Esophagus squamous epithelium (tissue), 5 donors: Measurements from ENCODE around the gene CA6. TPM values are rescaled to one million over a fixed set of nuclear protein-coding genes. Genes with fewer than 3 reads are reported as not detected.
"Not testable (repeated sequence)": the region's sequence is repeated elsewhere in the genome, so short reads cannot be mapped to it uniquely, and the experiment has no call there.

Source experiments
- DNase-seq: peaks from one replicate; lab custom pipeline; 2025; lab: John Stamatoyannopoulos, UW
- H3K27ac ChIP-seq, 4 donors: fragments of 200-600 bp; sonication (generic); one replicate each; pipeline ENCODE4 v1.5.1; 2016 to 2019; ENCODE audit warnings: mild to moderate bottlenecking in 1 of 4
- H3K27me3 ChIP-seq, 4 donors: fragments of 200-600 bp; sonication (generic); 1 replicate in 3 of 4; 2 replicates in 1 of 4; pipeline versions ENCODE4 v1.5.1 to v1.6.0; 2017 to 2021; ENCODE audit warnings: antibody characterized with exemption in 1 of 4
- H3K36me3 ChIP-seq, 3 donors: fragments of 200-600 bp; sonication (generic); one replicate each; pipeline ENCODE4 v1.5.1; 2016 to 2019
- H3K4me1 ChIP-seq, 3 donors: fragments of 200-600 bp; sonication (generic); one replicate each; pipeline ENCODE4 v1.5.1; 2017 to 2019
- H3K4me3 ChIP-seq, 4 donors: fragments of 200-600 bp; sonication (generic); 1 replicate in 3 of 4; 2 replicates in 1 of 4; pipeline ENCODE4 v1.5.1; 2016 to 2019; ENCODE audit warnings: mild to moderate bottlenecking in 2 of 4, moderate library complexity in 1 of 4
- H3K9me3 ChIP-seq, 3 donors: fragments of 200-600 bp; sonication (generic); one replicate each; pipeline ENCODE4 v1.5.1; 2016 to 2019
- CTCF ChIP-seq, 6 experiments: fragments of 450-650 bp in 4 of 6; fragments of 200-600 bp in 2 of 6; sonication (generic) in 2 of 6; IDR thresholded peaks; one replicate each; pipeline ENCODE4 v1.5.1; 2016 to 2019; ENCODE audit warnings: antibody characterized with exemption in 6 of 6, mild to moderate bottlenecking in 4 of 6, moderate library complexity in 4 of 6
- POLR2A ChIP-seq, 4 donors: fragments of 450-650 bp; IDR thresholded peaks; one replicate each; pipeline ENCODE4 v1.6.1; 2017; ENCODE audit warnings: antibody characterized with exemption in 4 of 4, mild to moderate bottlenecking in 4 of 4, moderate library complexity in 3 of 4
- WGBS, 2 donors: methylation state at CpG; one replicate each; pipeline ENCODE4 v1.1.5; 2018; 5-methylcytosine and 5-hydroxymethylcytosine counted together
- intact Hi-C: fragments of 100-400 bp; cut with DNase I; formaldehyde crosslinking; loops from one replicate; pipeline ENCODE4 v1.15.0; 2022
- total RNA-seq, 4 donors: library from RNA; depleted of rRNA; stranded (reverse); fragments of >200 nt; gene quantifications; one replicate each; pipeline ENCODE4 v1.1.0, GENCODE V29; 2016
- donor health status: DM: yes; HTN: yes; CAD: no.

The CA6 gene
- not detected for total RNA-seq

GRCh38 chr1:8945568-8945967 is at the start of gene CA6:
TSS of gene CA6 (plus strand) at chr1:8945868. CDS start at chr1:8945887, 19 bp downstream.
- Histone ChIP-seq H3K9me3 (no peaks in the 10 kb centered on the region), H3K27me3 (no peaks in the 10 kb centered on the region), H3K27ac (no peak within 1 kb of the TSS), H3K4me1 (peaks cover 0 to 14% (median 4%) of the 10 kb centered on the region in 3 donors), H3K36me3 (no peaks in the 10 kb centered on the region), H3K4me3 (no peak within 1 kb of the TSS)
- 88 to 91% methylated on average over 2 to 6 of the region's 8 CpGs for WGBS, 2 donors
- TF ChIP-seq POLR2A (IDR thresholded peaks at IDR 0.05) (no peak), CTCF (IDR thresholded peaks at IDR 0.05) (no peak)
- no peak for DNase-seq
- intact Hi-C loops: loop anchor here (5.0 kb wide), 1 partner anchor 117 kb away; no protein-coding TSS in a partner anchor

GRCh38 chr1:8896775-8897174 is 48.9 kb upstream of the CA6 start:
- H3K27me3 ChIP-seq, H3K9me3 ChIP-seq, DNase-seq, intact Hi-C loops, H3K36me3 ChIP-seq, H3K4me3 ChIP-seq: not testable (repeated sequence)
- Histone ChIP-seq H3K4me1 (peaks cover 15 to 49% (median 23%) of the 10 kb centered on the region in 3 donors), H3K27ac (peak overlapping the region; percentile 39 to 58 (median 48))
- WGBS, 2 donors: 36 to 52% methylated on average over 3 of the region's 3 CpGs

GRCh38 chr1:8897505-8897904 is 48.2 kb upstream of the CA6 start:
- peak overlapping the region; percentile 49 to 58 (median 54) for H3K27ac ChIP-seq

GRCh38 chr1:8898418-8898817 is 47.2 kb upstream of the CA6 start:
- H3K27ac ChIP-seq: peak overlapping the region in 2 of 4 donors; percentile 52 to 58
- H3K4me3 ChIP-seq, H3K36me3 ChIP-seq, H3K27me3 ChIP-seq, DNase-seq, H3K9me3 ChIP-seq, intact Hi-C loops: not testable (repeated sequence)
- peaks cover 16 to 62% (median 24%) of the 10 kb centered on the region in 3 donors for H3K4me1 ChIP-seq
- WGBS, 2 donors: 90 to 97% methylated on average over 4 of the region's 5 CpGs

More at GRCh38 chr1:8897505-8897904, 48.2 kb upstream of the CA6 start:
- H3K9me3 ChIP-seq, H3K27me3 ChIP-seq, H3K4me3 ChIP-seq, H3K36me3 ChIP-seq, intact Hi-C loops, DNase-seq: not testable (repeated sequence)
- WGBS, 2 donors: 55 to 56% methylated on average over 4 of the region's 4 CpGs
- H3K4me1 ChIP-seq: peaks cover 15 to 53% (median 23%) of the 10 kb centered on the region in 3 donors

- Histone ChIP-seq H3K9me3 (no peaks in the 10 kb centered on the region), H3K27me3 (no peaks in the 10 kb centered on the region), H3K4me3 (no peak overlapping the region), H3K36me3 (no peaks in the 10 kb centered on the region), H3K27ac (peak overlapping the region in 3 of 4 donors; percentile 70 to 73 (median 71)), H3K4me1 (peaks cover 19 to 69% (median 30%) of the 10 kb centered on the region in 3 donors)
- intact Hi-C loops: no loop called here
- DNase-seq: no peak
- WGBS, 2 donors: 93 to 96% methylated on average over 6 to 7 of the region's 7 CpGs
- no peak for TF ChIP-seq POLR2A (IDR thresholded peaks at IDR 0.05)
- TF ChIP-seq CTCF (IDR thresholded peaks at IDR 0.05): no peak
Observed at GRCh38 chr1:8899046-8899445, 46.6 kb upstream of the CA6 start.

- not testable (repeated sequence) for H3K4me3 ChIP-seq
Observed at GRCh38 chr1:8900684-8901083, 45.0 kb upstream of the CA6 start.

GRCh38 chr1:8902765-8903164 is 42.9 kb upstream of the CA6 start:
- Histone ChIP-seq H3K4me3 (no peak overlapping the region), H3K36me3 (no peaks in the 10 kb centered on the region), H3K27ac (peak overlapping the region; percentile 16 to 77 (median 72)), H3K4me1 (peaks cover 20 to 79% (median 42%) of the 10 kb centered on the region in 3 donors), H3K9me3 (no peaks in the 10 kb centered on the region), H3K27me3 (no peaks in the 10 kb centered on the region)
- TF ChIP-seq CTCF (IDR thresholded peaks at IDR 0.05) (peak in 2 of 6 experiments; percentile 14 to 41), POLR2A (IDR thresholded peaks at IDR 0.05) (no peak)
- intact Hi-C loops: no loop called here
- DNase-seq: no peak
- 58 to 60% methylated on average over 5 of the region's 5 CpGs for WGBS, 2 donors

More at GRCh38 chr1:8900684-8901083, 45.0 kb upstream of the CA6 start:
- H3K9me3 ChIP-seq, H3K27me3 ChIP-seq, DNase-seq, H3K36me3 ChIP-seq, intact Hi-C loops: not testable (repeated sequence)
- Histone ChIP-seq H3K27ac (peak overlapping the region in 3 of 4 donors; percentile 60 to 73 (median 71)), H3K4me1 (peaks cover 19 to 85% (median 41%) of the 10 kb centered on the region in 3 donors)
- WGBS, 2 donors: 79 to 90% methylated on average over 4 of the region's 4 CpGs
